Liver (tissue), 9 donors: ENCODE measurements around the gene EHD4. TPM values are rescaled to one million over a fixed set of nuclear protein-coding genes. Genes with fewer than 3 reads are reported as not detected.

ENCODE experiments used
- DNase-seq: peaks from one replicate; pipeline ENCODE4 v3.0.0-alpha.2; 2017; ENCODE audit warnings: low spot score
- H3K27ac ChIP-seq, 2 donors: one replicate each; pipeline ENCODE4 v1.7.0; 2013; ENCODE audit warnings: inconsistent platforms in 2 of 2, low read length in 2 of 2, control low read depth in 1 of 2, low read depth in 1 of 2, mild to moderate bottlenecking in 1 of 2
- H3K27me3 ChIP-seq, 4 donors: one replicate each; pipeline versions ENCODE4 v1.6.1 to v1.7.0; 2013; ENCODE audit warnings: low read length in 3 of 4, inconsistent platforms in 1 of 4, mild to moderate bottlenecking in 1 of 4, moderate library complexity in 1 of 4; ENCODE audit not compliant: control insufficient read depth in 4 of 4, insufficient read depth in 4 of 4
- H3K36me3 ChIP-seq, 4 donors: one replicate each; pipeline versions ENCODE4 v1.6.1 to v1.7.0; 2013; ENCODE audit warnings: low read length in 3 of 4, mild to moderate bottlenecking in 3 of 4, low read depth in 1 of 4, moderate library complexity in 1 of 4; ENCODE audit not compliant: control insufficient read depth in 4 of 4, insufficient read depth in 3 of 4
- H3K4me1 ChIP-seq, 4 donors: one replicate each; pipeline versions ENCODE4 v1.6.1 to v1.7.0; 2013; ENCODE audit warnings: low read length in 3 of 4, mild to moderate bottlenecking in 3 of 4, moderate library complexity in 1 of 4; ENCODE audit not compliant: control insufficient read depth in 4 of 4, insufficient read depth in 4 of 4
- H3K4me3 ChIP-seq, 3 donors: one replicate each; pipeline versions ENCODE4 v1.6.1 to v1.7.0; 2013; ENCODE audit warnings: low read length in 3 of 3, control low read depth in 1 of 3, low read depth in 1 of 3, mild to moderate bottlenecking in 1 of 3
- H3K9ac ChIP-seq, 2 donors: one replicate each; pipeline ENCODE4 v1.7.0; 2013; ENCODE audit warnings: low read length in 2 of 2, mild to moderate bottlenecking in 2 of 2, moderate library complexity in 2 of 2, control low read depth in 1 of 2, low read depth in 1 of 2
- H3K9me3 ChIP-seq, 4 donors: one replicate each; pipeline versions ENCODE4 v1.6.1 to v1.7.0; 2013; ENCODE audit warnings: low read length in 3 of 4; ENCODE audit not compliant: control insufficient read depth in 4 of 4
- FOXA1 ChIP-seq: IDR thresholded peaks from 2 replicates; pipeline ENCODE4 v1.6.1; 2016; ENCODE audit warnings: antibody characterized with exemption
- FOXA2 ChIP-seq: IDR thresholded peaks from 2 replicates; pipeline ENCODE4 v1.6.1; 2016; ENCODE audit warnings: antibody characterized with exemption
- HNF4A ChIP-seq, 2 donors: conservative IDR thresholded peaks; 2 replicates each; pipeline ENCODE4 v1.6.1; 2016; ENCODE audit warnings: antibody characterized with exemption in 2 of 2, mild to moderate bottlenecking in 2 of 2
- JUND ChIP-seq, 2 donors: IDR thresholded peaks; 2 replicates each; pipeline ENCODE4 v1.6.1; 2016; ENCODE audit warnings: antibody characterized with exemption in 2 of 2
- MAX ChIP-seq: IDR thresholded peaks from 2 replicates; pipeline ENCODE4 v1.6.1; 2016; ENCODE audit warnings: antibody characterized with exemption
- RAD21 ChIP-seq, 2 donors: IDR thresholded peaks; 2 replicates each; pipeline ENCODE4 v1.6.1; 2016; ENCODE audit warnings: antibody characterized with exemption in 2 of 2, mild to moderate bottlenecking in 2 of 2
- RXRA ChIP-seq, 2 donors: IDR thresholded peaks; 2 replicates each; pipeline ENCODE4 v1.6.1; 2017 to 2018; ENCODE audit warnings: antibody characterized with exemption in 2 of 2, mild to moderate bottlenecking in 1 of 2
- TAF1 ChIP-seq: conservative IDR thresholded peaks from 2 replicates; pipeline ENCODE4 v1.6.1; 2016; ENCODE audit warnings: antibody characterized with exemption, mild to moderate bottlenecking
- WGBS: extraction: QIAGEN DNeasy Blood & Tissue Kit; methylation state at CpG from one replicate; pipeline ENCODE4 v1.1.7; 2013; 5-methylcytosine and 5-hydroxymethylcytosine counted together
- polyA plus RNA-seq, 2 donors: library from polyadenylated mRNA; stranded (reverse) in 1 of 2; unstranded in 1 of 2; fragments of 200-250 nt in 1 of 2; fragments of >200 nt in 1 of 2; fragmentation: Nextera tagmentation in 1 of 2; extraction: Ambion mirVana in 1 of 2; gene quantifications; one replicate each; pipeline versions ENCODE4 v1.2.1 to v1.2.3, GENCODE V29; 2013 to 2015
- total RNA-seq, 2 donors: library from RNA; depleted of rRNA; stranded (reverse); fragments of >200 nt; gene quantifications; one replicate each; pipeline ENCODE4 v1.2.3, GENCODE V29; 2014
- TF ChIP-seq, protein P1 (sequence below): fragments of 150-350 bp; IDR thresholded peaks from 2 replicates; pipeline ENCODE4 v1.5.1; 2017; ENCODE audit warnings: improper control_type of control experiment, low read depth, low read length; ENCODE audit not compliant: missing input control
- TF ChIP-seq, protein P2 (sequence below): IDR thresholded peaks from 2 replicates; pipeline ENCODE4 v1.6.1; 2016; ENCODE audit warnings: antibody characterized with exemption, mild to moderate bottlenecking
- TF ChIP-seq, protein P3 (sequence below): IDR thresholded peaks from 2 replicates; pipeline ENCODE4 v1.6.1; 2016; ENCODE audit warnings: antibody characterized with exemption
- donor health status: healthy.
- donor health status: healthy.
- donor health status: healthy.
- donor health status: healthy.
- donor health status: healthy.

Gene EHD4
- total and polyA plus RNA-seq, 4 donors: 3.3 to 10.0 (median 6.2) TPM

DNA sequence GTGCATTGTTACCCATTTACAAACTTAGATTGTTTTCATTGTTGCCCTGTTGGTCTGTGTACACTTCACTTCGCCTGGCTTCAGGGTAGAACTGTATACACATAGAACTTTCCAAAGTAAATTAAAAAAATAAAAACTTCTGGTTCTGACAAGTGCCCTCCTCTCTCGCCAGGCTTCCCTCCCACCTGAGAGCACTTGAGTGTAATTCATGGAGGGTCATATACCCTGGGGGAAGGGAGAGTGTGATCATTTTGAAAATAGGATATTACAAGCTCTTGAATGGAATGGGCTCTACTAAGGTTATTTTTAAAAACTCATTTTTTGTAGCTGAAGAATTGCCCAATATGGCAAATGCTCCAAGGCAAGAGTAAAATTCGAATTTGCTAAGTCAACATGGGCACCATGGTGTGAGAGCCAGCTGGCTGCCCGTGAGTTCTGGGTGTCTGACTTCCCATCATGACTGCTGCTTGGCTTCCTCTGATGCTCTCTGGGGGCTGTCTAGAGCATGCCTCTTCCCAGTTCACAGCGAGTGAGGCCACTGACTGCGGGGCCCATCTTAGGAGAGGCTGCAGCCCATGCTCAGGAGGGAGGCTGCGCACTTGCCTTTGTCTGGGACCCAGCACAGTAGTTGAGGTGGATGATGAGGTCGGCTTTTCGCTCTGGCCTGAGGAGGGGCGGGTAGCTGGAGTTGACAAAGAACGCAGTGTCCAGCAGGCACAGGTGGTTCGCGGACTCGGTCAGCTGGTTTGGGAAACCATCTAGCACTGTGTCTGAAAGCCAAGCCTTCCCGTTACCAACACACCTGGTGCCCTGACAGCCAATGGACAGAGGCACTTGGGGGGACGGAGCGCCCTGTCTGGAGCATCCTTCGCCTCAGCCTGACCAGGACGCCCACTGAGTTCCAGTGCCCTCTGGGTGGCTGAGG, 13.1 kb upstream of the EHD4 start (continued):
- TF ChIP-seq, protein P1, sequence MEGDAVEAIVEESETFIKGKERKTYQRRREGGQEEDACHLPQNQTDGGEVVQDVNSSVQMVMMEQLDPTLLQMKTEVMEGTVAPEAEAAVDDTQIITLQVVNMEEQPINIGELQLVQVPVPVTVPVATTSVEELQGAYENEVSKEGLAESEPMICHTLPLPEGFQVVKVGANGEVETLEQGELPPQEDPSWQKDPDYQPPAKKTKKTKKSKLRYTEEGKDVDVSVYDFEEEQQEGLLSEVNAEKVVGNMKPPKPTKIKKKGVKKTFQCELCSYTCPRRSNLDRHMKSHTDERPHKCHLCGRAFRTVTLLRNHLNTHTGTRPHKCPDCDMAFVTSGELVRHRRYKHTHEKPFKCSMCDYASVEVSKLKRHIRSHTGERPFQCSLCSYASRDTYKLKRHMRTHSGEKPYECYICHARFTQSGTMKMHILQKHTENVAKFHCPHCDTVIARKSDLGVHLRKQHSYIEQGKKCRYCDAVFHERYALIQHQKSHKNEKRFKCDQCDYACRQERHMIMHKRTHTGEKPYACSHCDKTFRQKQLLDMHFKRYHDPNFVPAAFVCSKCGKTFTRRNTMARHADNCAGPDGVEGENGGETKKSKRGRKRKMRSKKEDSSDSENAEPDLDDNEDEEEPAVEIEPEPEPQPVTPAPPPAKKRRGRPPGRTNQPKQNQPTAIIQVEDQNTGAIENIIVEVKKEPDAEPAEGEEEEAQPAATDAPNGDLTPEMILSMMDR: no peak
- no peak for TF ChIP-seq FOXA1

- H3K9ac ChIP-seq: no peak overlapping the region
- no peak overlapping the region for H3K4me3 ChIP-seq
- no peak overlapping the region for H3K27ac ChIP-seq
- H3K36me3 ChIP-seq: no peaks in the 10 kb centered on the region
- no peaks in the 10 kb centered on the region for H3K9me3 ChIP-seq
- DNase-seq: no peak
- H3K27me3 ChIP-seq: no peaks in the 10 kb centered on the region
- H3K4me1 ChIP-seq: peaks cover 0 to 1% (median 0%) of the 10 kb centered on the region in 4 donors
- 92% methylated on average over 5 of the region's 5 CpGs for WGBS
- TF ChIP-seq, protein P2, sequence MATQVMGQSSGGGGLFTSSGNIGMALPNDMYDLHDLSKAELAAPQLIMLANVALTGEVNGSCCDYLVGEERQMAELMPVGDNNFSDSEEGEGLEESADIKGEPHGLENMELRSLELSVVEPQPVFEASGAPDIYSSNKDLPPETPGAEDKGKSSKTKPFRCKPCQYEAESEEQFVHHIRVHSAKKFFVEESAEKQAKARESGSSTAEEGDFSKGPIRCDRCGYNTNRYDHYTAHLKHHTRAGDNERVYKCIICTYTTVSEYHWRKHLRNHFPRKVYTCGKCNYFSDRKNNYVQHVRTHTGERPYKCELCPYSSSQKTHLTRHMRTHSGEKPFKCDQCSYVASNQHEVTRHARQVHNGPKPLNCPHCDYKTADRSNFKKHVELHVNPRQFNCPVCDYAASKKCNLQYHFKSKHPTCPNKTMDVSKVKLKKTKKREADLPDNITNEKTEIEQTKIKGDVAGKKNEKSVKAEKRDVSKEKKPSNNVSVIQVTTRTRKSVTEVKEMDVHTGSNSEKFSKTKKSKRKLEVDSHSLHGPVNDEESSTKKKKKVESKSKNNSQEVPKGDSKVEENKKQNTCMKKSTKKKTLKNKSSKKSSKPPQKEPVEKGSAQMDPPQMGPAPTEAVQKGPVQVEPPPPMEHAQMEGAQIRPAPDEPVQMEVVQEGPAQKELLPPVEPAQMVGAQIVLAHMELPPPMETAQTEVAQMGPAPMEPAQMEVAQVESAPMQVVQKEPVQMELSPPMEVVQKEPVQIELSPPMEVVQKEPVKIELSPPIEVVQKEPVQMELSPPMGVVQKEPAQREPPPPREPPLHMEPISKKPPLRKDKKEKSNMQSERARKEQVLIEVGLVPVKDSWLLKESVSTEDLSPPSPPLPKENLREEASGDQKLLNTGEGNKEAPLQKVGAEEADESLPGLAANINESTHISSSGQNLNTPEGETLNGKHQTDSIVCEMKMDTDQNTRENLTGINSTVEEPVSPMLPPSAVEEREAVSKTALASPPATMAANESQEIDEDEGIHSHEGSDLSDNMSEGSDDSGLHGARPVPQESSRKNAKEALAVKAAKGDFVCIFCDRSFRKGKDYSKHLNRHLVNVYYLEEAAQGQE: no peak
- TF ChIP-seq RAD21 (IDR thresholded peaks at IDR 0.05): no peak
- TF ChIP-seq FOXA2: no peak
- no peak for TF ChIP-seq FOXA1
- no peak for TF ChIP-seq JUND (IDR thresholded peaks at IDR 0.05)
- TF ChIP-seq HNF4A (conservative IDR thresholded peaks at IDR 0.05): no peak
- no peak for TF ChIP-seq MAX
- no peak for TF ChIP-seq TAF1
- TF ChIP-seq, protein P1: no peak
- TF ChIP-seq RXRA (IDR thresholded peaks at IDR 0.05): no peak
- TF ChIP-seq, protein P3, sequence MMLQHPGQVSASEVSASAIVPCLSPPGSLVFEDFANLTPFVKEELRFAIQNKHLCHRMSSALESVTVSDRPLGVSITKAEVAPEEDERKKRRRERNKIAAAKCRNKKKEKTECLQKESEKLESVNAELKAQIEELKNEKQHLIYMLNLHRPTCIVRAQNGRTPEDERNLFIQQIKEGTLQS: no peak
Measured at GRCh38 chr15:41984622-41985021, 12.3 kb upstream of the EHD4 start.
